ENCODE data around the gene COG2.
"Not testable (repeated sequence)": the region's sequence is repeated elsewhere in the genome, so short reads cannot be mapped to it uniquely, and the experiment has no call there.

The COG2 gene

DNA sequence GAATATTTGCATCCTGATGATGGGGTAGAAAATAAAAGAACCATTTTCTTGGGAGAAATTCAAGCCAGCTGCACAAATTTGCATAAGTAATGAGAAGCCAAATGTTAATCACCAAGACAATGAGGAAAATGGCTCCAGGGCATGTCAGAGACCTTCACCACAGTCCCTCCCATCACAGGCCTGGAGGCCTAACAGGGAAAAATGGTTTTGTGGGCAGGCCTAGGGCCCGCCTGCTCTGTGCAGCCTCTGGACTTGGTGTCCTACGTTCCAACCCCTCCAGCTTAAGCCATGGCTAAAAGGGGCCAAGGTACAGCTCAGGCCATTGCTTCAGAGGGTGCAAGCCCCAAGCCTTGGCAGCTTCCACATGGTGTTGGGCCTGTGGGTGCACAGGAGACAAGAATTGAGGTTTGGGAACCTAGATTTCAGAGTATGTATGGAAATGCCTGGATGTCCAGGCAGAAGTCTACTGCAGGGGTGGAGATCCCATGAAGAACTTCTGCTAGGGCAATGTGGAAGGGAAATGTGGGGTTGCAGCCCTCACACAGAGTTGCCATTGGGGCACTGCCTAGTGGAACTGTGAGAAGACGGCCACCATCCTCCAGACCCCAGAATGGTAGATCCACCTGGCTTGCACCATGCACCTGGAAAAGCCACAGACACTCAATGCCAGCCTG lies 79.7 kb downstream of the COG2 start:
- DNase-seq, result not testable (repeated sequence)

DNA sequence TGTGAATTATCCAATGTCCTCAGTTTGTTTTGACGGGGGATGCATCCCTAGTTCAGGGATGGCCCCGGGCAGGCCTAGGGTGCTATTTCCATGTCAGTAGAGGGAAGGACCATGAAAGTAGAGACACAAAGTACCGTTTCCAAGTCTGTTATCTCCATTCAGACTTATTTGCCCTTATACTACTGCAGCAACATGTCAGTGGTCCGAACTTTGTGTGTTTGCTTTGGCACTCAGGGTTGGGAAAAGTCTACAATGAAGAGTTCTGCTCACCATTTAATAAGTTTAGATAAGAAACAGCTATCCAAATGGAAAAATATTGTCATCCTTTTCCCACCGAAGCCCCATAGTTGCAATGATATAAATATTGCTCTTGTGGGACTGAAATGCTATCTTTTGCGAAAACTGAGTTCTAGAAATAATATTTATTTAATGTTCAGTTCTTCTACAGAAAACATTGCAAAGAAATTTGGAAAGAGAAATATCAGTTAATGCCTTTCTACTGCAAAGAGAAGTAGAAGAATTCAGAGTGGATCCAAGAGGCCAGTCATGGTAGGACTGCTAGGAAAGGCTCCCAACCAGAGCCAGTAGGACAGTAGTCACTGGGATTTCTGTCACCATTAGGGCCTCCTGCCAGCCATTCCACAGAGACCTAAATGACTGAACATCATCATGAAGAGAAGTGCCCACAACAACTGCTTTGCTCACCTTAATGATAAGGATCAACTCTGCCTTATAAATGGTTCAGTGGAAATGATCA lies 83.2 kb downstream of the COG2 start:
- no peak for DNase-seq

DNA sequence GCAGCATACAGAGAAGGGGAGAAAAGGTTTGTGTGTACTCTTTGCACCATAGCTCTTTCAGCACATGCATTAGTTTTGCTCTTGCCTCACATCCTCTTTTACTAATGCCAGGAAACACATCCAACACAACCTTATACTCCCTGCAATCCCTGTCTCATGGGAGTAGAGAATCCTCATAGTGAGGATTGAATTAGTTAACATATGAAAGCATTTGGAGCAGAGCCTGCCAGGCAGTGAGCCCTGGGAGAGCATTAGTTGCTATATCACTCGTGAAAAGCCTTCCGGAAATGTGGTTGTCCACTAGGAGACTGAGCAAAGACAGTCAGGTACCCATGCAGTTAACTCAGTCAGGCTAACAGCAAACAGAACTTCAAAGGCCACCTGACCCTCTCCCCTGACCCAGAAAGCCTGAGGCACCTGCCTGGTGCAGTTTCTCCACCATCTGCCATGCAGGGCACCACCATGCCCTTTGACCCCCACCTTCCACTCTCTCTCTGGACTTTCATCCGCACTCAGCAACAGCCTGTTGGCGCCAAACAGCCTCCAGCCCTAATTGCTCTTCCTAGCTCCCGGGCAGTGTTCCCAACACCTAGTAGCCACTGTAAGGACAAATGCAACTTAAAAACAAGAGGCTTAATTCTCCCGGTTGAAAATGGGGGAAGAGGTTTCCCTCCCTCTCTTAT lies 86.6 kb downstream of the COG2 start:
- no peak for DNase-seq

DNA sequence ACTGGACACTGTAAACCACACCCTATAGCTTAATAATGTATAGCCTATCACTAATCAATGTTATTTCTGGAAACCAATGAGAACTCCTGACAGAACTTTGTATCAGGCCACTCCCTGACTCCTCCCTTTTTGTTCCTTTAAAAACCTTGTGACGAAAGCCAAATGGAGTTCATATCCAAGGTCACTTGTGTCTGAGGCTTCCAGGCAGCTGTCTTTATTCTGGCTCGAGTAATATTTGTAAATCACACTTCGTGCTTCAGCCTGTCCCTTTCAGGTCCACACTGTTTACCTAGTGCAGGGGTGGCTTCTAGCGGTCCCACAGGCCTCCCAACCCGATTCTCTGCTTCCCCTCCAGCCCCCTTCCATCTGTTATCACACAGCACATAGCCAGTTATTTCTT lies 88.7 kb downstream of the COG2 start:
- no peak for DNase-seq

DNA sequence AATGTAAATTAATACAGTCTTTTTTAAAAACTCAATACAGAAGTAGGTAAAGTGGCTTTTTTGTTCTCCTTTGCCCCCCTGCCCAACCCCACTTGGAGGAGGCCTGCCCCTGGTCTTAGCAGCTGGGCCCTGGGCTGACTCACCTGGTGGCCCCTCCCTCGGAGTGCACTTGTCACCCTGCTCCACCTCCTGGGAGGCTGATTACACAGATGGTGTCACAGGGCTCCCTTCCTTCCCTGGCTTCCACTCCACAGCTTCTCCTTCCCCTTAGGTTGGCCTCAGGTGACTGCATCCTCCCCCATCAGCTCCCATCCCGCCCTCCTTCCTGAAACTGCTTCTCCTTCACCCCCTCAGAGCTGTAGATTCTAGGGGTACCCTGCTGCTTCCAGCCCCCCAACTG lies 93.2 kb downstream of the COG2 start:
- DNase-seq, result no peak

DNA sequence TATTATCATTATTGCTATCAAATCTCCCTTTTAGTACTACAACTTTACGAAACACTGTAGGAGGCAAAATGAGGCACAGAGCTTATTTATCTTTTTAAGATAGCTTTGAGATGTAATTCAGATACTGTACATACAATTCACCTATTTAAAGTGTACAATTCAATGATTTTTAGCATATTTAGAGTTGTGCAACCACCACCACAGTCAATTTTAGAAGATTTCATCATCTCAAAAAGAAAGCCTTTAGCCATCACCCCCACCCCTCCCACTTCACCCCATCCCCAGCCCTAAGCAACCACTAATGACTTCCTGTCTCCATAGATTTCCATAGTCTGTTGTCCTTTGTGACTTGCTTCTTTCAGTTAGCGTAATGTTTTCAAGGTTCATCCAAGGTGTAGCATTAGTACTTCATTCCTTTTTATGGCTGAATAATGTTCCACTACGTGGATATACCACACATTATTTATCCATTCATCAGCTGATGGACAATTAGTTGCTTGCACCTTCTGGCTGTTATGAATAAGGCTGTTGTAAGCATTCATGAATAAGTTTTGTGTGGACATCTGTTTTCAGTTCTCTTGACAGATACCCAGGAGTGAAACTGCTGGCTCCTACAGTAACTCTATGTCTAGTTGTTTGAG lies 95.5 kb downstream of the COG2 start:
- no peak for DNase-seq

DNA sequence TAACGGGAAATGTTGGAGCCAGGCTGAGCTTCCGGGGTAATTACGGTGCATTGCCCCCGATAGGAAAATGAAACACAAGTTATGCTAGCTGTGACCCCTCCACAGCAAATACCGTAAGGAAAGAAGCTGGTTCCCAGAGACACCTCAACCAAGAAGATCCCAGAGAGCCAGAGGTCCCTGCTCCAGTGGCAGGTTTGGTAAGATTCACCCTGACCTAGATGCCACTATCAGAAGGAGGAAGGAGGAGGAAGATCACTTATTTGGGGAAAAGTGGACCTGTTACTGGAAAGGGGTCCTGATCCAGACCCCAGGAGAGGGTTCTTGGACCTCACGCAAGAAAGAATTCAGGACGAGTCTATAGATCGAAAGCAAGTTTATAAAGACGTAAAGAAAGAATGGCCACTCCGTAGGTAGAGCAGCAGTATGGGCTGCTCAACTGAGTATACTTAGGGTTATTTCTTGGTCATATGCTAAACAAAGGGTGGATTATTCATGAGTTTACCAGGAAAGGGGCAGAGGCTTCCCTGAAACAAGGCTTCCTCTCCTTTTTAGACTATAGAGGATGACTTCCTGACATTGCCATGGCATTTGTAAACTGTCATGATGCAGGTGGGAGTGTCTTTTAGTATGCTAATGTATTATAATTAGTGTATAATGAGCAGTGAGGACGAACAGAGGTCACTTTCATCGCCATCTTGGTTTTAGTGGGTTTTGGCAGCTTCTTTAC lies 97.4 kb downstream of the COG2 start:
- DNase-seq, result no peak
